ENCODE measurements around the gene TUSC2. TPM values are rescaled to one million over a fixed set of nuclear protein-coding genes. Genes with fewer than 3 reads are reported as not detected.

Gene TUSC2
- polyA plus RNA-seq, 4 donors = 15.8 to 27.0 (median 24.3) TPM

GRCh38 chr3:50355829-50356552 lies 28.0 kb upstream of the TUSC2 start:
- no peak for DNase-seq (ENCODE audit: low read depth in 4 of 4, low spot score in 3 of 4)

- no peak for DNase-seq (ENCODE audit: low read depth in 4 of 4, low spot score in 3 of 4)
Observed at GRCh38 chr3:50354850-50355249, 26.8 kb upstream of the TUSC2 start.

- no peak for DNase-seq (ENCODE audit: low read depth in 4 of 4, low spot score in 3 of 4)
Observed at GRCh38 chr3:50354186-50354764, 26.3 kb upstream of the TUSC2 start.

- no peak for DNase-seq (ENCODE audit: low read depth in 4 of 4, low spot score in 3 of 4)
Observed at GRCh38 chr3:50353245-50354004, 25.4 kb upstream of the TUSC2 start.

GRCh38 chr3:50352781-50353180 lies 24.8 kb upstream of the TUSC2 start:
- DNase-seq (ENCODE audit: low read depth in 4 of 4, low spot score in 3 of 4) = no peak

DNA sequence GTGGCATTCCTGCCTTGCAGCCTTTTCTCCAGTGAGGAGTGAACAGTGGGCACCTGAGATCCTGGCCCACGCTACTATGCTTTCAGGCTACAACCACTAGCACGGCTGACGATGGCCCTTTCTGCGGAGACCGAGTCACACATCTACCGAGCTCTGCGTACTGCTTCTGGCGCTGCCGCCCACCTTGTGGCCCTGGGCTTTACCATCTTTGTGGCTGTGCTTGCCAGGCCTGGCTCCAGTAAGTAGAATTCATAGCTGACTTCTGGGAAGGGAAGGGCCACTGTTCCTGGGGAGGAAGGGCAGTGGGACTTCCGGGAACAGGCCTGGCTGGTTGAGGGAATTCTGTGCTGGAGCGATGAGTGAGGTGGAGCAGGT lies 23.3 kb upstream of the TUSC2 start:
- no peak for DNase-seq (ENCODE audit: low read depth in 4 of 4, low spot score in 3 of 4)

DNA sequence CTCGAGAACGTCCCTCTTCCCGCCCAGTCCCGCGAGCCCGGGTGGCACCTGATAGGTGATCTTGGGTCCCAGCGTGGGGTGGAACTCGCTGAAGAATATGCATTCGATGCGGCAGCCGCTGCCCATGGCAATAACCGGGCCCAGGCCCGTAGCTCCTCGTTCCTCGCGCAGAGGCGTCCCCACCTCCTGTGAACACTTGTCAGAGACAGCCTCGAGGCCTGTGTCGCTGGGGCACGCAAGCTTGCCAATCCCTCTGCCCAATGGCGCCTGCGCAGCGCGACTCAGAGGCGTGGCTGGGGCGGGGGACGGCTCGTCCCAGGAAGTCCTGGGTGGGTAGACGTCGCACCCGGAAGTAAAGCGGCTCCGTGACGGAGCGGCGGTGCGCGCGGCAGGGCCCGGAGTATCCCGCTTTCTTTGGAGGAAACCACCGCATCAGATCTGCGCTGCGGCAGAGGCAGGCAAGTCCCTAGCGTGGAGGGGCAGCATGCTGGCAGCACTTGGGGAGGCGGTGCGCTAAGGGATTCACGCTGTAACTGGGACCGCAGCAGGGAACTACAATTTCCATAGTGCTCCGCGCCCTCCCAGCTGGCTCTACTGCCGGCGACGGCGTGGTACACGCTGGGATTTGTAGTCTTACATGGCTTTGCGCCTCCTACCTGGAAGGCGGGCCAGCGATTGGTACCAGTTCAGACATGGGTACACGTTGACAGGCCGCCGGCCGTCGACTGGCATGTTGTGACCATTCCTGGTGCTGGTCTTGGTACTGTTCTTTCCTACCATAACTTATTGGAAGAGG lies 22.7 kb upstream of the TUSC2 start, which contains the start of the genes CYB561D2 and NPRL2:
Gene CYB561D2, plus strand, starts transcription at position 336 of the 796 bp plus-strand sequence. CDS start 572 bp downstream, outside the sequence.
Gene NPRL2, minus strand, starts transcription at position 249 of the 796 bp plus-strand sequence. Its CDS starts 123 bp downstream, at position 126.
- peak; percentile 80 to 85 (median 82) for DNase-seq (ENCODE audit: low read depth in 4 of 4, low spot score in 3 of 4)

GRCh38 chr3:50350213-50350526 lies 22.1 kb upstream of the TUSC2 start:
- DNase-seq (ENCODE audit: low read depth in 4 of 4, low spot score in 3 of 4) = no peak

- DNase-seq (ENCODE audit: low read depth in 4 of 4, low spot score in 3 of 4) = no peak
Observed at GRCh38 chr3:50347187-50347813, 19.3 kb upstream of the TUSC2 start.

DNA sequence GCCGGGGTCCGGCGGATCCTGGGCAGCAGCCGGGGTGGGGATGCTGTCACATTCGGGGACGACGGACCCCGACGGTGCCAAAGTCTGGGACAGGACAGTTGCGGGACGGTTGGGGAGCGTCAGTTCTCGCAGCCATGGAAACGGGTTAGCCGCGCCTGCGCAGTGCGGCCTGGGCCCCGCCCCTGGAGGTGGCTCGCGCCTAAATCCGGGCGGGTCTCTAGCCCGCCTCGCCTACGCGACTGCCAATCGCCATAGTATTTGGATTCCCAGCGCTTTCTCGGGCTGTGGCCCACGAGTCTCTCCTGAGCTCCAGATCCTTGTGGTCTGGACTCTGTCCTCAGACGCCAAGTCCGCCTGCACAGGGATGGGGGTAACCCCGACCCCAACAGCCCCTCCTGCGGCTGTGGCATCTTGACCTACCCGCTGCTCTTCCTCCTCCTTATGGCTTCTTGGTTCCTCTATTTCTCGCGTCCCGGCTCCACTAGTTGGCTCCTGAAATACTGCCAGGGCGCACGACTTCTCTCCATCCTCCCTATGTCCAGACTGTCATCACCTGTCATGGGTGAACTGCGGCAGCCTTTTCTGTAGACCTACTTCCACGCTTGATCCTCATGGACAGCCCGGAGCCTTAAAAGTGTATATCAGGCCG lies 17.7 kb upstream of the TUSC2 start, which contains the start of gene ZMYND10:
Gene ZMYND10, minus strand, starts transcription at position 147 of the 649 bp plus-strand sequence. CDS start 153 bp downstream, outside the sequence.
- no peak for DNase-seq (ENCODE audit: low read depth in 4 of 4, low spot score in 3 of 4)

DNA sequence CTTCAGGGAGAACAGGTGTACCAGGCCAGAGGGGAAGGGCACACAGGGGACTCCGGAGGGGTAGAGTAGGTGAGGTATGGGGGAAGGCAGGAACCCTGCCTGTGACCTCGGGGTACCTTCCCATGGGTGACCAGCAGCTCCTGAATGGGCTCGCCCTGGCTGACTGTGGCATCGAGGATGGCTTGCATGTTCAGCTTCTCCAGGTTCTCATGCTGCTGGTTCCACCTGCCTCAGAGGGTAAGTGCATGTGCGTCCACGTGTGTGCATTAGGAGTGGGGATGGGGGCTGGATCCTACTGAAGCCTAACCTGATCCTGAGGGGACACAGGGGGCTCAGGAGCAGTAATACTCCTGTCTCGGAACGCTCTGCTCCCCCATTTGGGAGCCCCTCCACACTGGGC lies 17.0 kb upstream of the TUSC2 start:
- DNase-seq (ENCODE audit: low read depth in 4 of 4, low spot score in 3 of 4) = no peak

- no peak for DNase-seq (ENCODE audit: low read depth in 4 of 4, low spot score in 3 of 4)
Observed at GRCh38 chr3:50342813-50343633, 15.0 kb upstream of the TUSC2 start.

GRCh38 chr3:50341996-50342650 lies 14.1 kb upstream of the TUSC2 start:
- no peak for DNase-seq (ENCODE audit: low read depth in 4 of 4, low spot score in 3 of 4)

DNA sequence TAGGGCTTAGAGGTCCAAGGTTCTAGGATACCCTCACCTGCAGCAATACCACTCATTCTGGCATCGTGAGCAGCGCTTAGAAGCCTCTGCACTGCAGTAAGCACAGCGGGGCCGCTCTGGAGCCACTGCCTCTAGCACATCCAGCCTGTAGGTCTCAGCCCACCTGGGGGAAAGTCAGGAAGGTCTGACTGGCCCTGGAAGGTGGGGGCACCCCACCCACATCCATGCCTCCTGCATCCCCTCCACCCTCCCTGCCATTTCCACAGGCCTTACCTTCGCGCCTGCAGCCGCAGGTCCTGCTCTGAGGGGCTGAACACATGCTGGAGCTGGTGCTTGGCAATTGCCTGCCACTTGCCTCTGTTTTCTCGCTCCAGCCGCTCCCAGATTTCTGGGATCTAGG lies 13.5 kb upstream of the TUSC2 start:
- no peak for DNase-seq (ENCODE audit: low read depth in 4 of 4, low spot score in 3 of 4)

GRCh38 chr3:50340448-50341329 lies 12.7 kb upstream of the TUSC2 start, which contains the start of gene RASSF1:
TSS of gene RASSF1 (minus strand) at chr3:50340836. CDS start at chr3:50340805, 31 bp downstream.
- no peak for DNase-seq (ENCODE audit: low read depth in 4 of 4, low spot score in 3 of 4)

GRCh38 chr3:50340147-50340447 lies 12.1 kb upstream of the TUSC2 start:
- no peak for DNase-seq (ENCODE audit: low read depth in 4 of 4, low spot score in 3 of 4)

DNA sequence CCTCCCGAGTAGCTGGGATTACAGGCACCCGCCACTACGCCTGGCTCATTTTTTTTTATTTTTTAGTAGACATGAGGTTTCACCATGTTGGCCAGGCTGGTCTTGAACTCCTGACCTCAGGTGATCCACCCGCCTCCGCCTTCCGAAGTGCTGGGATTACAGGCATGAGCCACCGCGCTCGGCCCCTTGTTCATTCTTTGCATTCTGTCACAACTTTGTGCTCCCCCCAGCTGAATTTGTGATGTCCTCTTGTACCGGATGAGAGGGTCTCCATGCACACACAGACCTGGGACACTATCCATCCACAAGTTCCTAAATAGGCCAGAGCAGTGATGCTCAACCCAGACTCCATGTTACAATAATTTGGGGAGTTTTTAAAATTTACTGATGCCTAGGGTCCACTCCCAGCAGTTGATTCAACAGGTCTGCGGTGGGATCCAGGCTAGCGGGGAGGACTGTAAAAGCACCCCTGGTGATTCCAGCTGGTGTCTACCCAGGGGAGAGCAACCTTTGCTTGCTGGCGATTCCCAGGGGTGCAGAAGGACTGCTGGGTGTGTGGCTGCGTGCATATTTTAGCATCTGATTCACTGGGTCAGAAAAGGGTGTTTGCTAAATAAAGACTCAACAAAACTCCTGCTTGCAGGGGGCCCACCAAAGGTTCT lies 11.6 kb upstream of the TUSC2 start:
- DNase-seq (ENCODE audit: low read depth in 4 of 4, low spot score in 3 of 4) = no peak

Data from left renal pelvis (tissue), 4 donors.